Measurements from ENCODE around the gene CSTF1.

The CSTF1 gene

DNA sequence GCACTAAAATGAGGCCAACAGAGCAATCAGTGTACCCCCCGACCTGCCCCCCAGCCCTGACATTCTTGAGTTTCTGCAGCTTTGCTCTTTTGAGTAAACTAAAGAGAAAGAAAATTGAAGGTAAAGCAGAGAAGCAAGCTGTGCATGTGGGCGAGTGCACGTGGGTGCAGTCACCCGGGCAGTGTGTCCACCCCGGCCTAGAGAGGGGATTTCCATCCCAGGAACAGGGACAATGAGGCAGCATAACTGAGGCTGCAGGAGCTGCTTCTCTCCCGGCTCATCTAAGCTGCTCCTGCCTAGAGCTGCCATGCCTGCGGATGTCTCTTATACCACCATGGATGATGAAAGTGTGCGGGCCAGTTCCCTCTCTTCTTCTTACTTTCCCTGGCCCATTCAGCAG, 36.4 kb downstream of the CSTF1 start:
- DNase-seq = no peak

DNA sequence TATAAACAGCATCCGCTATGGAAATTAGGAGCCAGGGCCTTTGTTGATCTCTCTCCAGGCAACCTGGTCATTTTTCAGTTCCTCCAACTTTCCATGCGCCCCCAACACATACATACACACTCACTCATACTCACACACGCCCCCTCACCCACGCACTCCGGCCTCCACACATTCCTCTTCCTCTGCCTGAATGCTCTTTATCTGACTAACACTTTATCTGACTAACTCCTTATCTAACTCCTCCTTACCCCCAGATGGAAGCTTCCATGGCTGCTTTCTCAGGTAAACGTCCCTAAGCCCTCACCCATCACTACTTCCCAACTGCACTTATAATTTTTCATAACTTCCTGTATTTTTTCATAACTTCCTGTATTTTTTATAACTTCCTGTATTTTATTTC, 37.1 kb downstream of the CSTF1 start:
- DNase-seq = no peak

DNA sequence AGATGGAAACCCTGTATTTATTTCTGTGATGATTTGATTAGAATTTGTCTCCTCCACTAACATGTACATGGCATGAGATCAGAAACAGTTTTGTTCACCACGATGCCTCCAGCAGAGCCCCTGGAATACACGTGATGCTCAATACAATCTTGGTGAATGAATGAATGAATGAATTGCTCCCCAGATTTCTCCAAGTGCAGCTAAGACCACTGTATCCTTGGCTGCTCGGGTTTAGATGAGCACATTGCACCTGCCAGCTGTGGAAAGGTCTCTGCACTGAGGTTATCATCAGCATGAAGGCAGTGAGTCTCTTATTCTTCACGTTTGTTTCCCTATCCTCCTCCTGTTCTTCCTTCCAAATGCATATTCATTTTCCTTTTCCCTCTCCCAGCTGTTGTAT, 37.5 kb downstream of the CSTF1 start:
- DNase-seq = no peak

DNA sequence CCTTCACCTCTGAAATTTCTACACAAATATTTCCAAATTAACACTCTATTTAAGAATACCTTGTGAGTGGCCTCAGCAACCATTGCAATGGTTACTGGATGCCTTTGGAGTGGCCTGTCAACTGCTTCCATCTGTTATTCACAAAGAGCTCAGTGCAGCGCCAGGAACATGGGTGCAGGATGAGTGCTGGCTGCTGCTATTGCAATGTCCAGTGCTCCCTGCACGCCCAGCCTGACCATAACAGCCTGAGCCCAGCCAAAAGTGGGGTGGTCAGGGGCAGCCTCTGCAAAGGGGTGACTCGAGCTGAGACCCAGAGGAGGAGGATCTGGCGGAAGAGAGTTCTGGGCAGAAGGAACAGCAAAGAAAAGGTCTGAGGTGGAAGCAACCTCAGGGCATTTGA, 38.0 kb downstream of the CSTF1 start:
- no peak for DNase-seq

DNA sequence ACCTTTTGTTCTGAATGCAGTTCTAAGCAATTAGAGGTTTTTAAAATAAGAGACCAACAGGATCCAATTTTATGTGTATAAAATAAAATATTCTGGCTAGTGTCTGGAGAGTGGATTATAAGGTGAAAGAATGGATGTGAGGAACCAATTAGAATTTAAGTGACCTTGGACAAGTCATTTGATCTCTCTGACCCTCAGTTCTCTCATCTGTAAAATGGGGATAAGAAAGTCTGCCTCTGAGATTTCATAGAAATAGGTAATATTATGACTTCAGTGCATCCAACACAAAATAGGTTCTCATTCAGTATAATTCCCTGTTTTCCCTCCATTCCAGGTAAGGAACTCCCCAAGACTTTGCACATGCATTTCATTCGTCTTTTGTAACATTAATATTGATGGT, 38.5 kb downstream of the CSTF1 start:
- DNase-seq = no peak

DNA sequence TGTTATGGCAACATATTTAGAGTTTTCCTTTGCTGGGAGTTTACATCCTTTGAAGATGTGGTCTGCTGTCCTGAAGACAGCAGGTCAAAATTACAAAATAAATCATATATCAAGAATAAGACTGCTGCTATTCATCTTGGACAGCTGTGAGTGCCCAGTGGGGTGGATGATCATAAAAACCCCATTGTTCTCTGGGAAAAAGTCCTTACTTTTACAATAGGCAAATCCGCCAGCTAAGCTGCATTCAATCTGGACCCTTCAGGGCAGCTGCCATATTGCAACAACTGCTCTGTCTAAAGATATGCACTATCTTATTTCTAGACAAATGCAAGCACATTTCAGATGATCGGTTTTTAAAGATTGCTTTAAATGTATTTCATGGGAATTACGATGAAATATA, 39.0 kb downstream of the CSTF1 start:
- DNase-seq = no peak

DNA sequence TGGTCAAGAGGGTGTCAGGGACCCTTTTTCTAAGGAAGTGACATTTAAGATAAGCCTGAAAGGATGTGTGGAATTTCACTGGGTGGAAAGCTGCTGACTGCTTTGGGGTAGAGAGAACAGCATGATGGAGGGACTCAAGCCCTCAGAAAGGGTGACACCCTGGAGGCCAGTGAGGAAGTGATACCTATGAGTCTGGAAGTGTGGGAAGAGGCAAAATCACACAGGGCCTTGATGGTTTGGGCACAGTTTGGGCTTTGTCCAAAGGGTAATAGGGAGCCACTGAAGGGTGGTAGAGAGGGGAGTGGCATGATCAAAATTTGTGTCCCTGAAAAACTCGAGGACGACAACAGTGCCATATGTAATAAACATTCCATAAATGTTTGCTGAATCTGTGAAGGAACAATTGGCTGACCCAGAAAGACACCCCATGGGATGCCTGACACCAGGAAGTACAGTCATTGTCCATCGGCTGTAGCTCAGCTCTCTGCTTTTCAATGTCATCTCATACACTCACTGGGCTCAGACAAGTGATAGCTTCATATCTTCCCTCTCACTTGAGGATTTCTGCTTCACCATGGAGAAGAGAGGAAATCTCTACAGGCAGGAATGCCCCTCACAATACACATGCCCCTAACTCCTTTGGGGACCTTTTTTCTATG, 40.9 kb downstream of the CSTF1 start:
- DNase-seq = no peak

DNA sequence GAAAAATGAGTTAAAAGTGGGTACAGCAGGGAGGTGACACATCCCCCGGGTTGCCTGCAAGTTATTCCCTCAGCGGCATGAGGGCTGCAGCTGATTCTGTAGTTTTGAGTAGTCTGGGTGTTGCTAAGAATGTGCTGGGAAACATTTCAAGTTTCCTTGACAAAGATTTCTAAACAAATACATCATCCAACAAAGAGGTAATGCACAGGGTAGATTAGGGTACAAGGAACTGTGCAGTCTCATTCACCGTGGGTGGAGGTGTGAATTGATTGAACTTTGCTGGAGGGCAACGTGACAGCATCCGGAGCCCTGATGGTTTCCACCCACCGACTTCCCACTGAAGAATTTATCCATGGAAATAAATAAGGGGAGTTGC, 41.4 kb downstream of the CSTF1 start:
- DNase-seq = no peak

DNA sequence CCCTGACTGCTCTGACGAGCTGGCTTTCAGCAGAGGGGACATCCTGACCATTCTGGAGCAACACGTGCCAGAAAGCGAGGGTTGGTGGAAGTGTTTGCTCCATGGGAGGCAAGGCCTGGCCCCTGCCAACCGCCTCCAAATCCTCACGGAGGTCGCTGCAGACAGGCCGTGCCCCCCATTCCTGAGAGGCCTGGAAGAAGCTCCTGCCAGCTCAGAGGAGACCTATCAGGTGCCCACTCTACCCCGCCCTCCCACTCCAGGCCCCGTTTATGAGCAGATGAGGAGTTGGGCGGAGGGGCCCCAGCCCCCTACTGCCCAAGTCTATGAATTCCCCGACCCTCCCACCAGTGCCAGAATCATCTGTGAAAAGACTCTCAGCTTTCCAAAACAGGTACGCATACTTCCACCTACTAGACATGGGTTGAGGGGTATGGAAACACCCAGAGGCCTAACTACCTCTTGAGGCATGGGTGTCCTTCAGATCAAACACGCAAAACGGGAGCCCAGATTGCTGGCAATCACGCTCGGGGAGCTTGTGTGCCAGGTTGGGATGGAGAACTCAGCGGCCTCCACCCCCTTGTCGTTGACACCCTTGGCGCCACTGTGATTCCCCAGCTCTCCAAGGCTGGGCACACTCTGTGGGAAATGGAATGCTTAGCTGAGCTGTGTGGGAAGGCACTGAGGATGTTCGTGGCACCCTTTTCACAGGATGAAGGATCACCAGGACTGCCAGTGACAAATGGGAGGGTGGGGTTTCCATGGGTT, 44.9 kb downstream of the CSTF1 start:
- no peak for DNase-seq

DNA sequence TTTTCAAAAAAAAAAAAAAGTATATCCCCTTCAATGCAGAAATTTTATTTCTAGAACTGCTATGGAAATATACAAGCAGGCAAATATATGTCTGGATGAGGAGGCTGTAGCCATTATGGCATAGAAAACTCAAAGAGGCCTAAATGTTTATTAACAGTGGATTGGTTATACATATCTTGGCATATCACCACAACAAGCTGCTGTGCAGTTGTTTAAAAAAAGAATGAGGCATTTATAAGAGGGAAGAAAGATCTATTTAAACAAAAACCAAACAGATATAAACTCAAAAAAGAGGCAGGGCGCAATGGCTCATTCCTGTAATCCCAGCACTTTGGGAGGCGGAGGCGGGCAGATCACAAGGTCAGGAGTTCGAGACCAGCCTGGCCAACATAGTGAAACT, 45.8 kb downstream of the CSTF1 start:
- DNase-seq = no peak

DNA sequence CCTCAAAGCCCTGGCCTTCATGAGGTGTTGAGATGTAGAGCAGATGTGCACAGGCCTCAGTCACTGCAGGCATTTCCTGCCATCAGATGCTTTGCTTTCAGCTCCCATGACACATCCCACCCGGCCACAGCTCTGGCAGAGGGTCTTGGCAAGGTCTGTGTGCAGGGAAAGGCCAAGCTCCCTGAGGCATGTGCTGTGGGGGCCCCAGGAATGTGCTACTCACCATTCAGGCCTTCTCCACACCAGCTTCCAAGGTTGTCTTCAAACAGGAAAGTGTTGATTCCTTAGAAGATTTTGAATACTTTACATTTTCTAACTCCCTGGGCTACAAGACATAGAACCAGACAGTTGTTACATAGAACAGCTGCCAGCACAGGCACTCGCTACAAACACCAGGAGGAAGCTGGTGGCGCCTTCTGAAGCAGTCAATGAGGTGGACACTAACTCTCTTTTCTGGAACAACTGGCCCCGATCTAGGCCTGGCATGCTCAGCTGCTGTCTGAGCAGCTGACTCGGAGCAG, 47.4 kb downstream of the CSTF1 start:
- peak; percentile 31 for DNase-seq

DNA sequence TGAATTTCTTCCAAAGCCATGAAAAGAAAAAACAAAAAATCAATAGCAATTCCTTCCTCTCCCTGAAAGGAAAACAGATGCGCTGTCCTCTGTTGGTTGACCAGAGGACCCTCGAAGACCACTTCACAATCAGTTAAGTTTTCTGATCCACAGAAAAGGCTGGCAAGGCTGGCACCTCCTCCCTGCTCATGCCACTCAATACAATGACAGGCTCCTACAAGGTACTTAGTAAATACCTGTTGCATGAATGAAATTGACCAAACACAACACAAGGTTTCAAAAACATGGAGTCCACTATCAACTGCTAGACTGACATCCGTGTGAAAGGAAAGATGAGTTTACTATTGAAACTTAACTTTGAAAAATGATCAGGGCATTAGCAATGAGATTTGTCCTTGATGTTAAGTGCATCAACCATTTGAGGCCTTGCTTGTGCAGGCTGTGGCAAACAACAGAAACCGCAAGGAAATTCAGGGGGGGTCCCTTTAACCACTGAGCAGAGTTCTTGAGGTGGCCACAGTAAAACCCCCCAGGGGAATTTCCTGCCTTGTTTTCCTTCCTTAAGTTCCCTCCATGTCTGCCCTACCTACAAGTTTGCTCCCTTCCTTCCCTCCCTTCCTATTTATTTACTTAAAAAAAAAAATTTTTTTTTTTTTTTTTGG, 48.0 kb downstream of the CSTF1 start:
- no peak for DNase-seq

DNA sequence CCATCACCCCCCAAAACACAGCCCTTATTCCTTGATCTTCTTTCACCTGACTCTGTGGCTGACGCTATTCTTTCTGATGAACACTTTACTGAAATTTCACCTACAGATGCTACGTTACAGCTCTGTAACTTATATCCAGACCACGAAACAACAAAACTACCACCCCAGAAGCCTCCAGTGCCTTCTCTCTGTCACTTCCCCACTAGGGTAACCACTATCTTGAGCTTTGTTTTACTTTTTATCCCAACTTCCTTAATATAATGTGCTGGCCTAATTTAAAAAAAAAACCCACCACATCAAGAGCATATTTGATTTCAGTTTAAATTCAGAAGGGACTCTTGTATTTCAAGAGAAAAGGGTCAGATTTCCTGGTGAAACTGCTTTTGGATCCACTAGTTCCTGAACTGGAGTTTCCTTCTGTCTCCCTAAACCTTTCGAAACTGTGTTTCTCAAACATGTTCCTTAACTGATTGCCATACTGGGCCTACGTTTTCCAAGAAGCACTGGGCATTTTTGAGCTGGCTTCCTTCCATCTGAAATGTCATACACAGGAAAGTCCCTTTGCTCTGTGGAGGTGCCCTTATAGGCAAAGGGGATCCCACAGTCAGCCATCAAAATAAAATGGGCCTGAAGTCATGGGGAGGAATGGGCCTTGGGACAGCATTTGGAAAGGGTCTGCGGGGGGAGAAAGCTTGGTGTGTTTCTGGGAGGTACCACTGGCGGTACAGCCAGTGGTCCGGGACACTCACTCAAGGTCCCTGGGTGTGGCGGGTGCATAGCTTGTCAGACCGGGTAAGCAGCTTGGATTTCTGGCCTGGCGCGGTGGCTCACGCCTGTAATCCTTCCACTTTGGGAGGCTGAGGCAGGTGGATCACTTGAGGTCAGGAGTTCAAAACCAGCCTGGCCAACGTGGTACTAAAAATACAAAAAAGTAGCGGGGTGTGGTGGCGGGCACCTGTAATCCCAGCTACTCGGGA, 50.2 kb downstream of the CSTF1 start:
- no peak for DNase-seq

DNA sequence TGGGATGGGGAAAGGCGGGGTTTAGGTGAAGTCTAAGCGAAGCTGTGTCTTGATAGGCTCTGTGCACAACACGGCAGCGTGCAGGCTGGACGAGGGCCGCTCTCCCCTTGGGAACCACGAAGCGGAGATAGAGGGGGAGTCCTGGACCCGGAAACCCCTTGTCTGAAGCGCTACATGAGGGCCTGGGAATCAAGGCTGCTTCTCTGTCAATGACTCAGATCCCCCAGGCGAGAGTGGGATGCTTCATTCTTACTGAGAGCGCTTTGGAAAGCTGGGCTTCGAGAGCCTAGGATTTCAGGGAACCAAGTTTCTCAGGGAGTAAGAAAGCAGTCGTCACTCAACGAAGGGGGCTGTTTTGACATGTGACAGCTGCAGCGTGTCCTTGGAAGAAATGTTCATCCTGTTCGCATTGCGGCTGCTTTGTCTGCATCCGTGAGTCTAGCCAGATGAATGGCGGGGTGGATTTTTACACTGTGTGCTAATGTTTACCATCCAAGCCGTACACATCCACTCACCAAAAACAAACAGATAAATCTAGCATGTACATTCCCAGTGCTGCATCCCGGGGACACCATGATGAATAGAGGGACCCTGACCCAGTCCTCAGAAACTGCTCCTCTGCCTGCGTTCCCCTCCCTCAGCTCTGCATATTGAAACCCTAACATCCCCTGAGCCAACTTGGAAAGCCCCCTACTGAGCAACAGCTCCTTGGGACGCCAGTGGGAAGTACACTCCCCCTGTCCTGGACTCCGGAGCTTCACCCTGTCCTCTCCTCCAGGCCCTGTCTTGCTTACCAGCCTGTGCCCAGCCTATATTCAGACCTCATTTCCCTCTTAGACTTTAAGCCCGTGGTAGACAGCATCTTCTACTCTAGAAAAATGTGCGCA, 51.5 kb downstream of the CSTF1 start:
- DNase-seq = peak; percentile 36

DNA sequence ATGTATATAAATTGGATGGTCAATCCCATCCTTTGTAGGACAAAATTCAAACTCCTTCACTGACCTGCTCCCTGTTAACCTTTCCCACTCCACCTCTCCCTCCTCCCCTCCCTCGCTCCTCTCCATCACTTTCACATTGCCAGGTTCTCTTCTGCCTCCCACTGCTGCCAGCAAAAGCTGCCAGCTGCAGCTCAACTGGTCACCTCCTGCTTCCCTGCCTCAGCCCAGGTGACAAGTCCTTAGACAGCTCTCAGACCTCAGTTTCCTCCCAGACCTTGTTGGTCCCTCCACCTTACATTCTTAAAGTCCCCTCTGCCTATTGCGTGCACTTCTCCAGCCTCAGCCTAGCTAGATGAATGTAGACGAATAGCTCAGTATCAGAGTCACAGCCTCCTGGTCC, 52.7 kb downstream of the CSTF1 start:
- no peak for DNase-seq

DNA sequence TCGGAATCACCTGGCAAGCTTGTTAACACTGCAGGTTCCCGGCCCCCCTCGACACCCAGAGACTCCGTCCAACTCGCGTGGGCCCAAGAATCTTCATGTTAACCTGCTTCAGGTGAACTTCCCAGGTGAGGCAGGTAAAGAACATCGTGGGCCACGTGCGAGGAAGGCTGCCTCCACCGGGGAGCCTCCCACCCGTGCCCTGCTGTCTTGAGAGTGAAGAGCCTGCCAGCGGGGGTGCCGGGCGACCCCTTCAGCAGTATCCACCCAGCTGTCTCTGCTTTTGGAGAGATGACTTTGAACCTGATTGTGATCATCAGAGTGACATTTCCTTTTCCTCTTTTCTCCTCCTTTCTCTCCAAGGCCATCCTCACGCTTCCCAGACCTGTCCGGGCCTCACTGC, 53.1 kb downstream of the CSTF1 start:
- no peak for DNase-seq

DNA sequence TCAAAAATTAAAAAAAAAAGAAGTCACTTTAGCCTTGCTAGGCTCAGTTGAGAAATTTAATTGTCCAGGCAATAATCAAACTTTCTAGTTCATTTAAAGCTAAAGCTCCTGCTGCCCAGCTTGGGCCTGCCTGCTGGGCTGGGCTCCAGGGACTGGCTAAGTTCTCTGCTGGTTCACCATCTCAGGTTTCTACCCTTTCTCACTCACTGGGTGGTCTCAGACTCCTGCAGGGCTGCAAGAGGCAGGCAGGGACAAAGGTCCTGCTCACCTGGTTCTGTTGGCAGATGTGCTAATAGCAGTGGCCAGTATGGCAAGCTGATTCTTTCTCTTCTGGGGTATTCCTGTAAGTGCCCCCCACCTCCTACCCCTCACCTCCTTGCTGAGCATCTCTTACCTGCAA, 54.8 kb downstream of the CSTF1 start:
- no peak for DNase-seq

DNA sequence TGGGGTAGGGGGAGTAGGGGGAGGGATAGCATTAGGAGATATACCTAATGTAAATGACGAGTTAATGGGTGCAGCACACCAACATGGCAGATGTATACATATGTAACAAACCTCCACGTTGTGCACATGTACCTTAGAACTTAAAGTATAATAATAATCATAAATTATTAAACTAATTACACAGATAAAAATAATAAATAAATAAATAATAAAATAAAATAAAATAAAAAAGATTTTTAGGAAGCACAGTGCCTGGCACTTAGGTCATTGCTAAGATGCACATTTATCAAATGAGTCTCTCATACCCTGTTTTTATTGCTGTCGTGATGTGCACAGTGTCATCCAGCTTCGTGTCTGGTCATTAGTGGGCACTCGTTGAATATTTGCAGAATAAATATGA, 57.0 kb downstream of the CSTF1 start:
- DNase-seq = no peak

DNA sequence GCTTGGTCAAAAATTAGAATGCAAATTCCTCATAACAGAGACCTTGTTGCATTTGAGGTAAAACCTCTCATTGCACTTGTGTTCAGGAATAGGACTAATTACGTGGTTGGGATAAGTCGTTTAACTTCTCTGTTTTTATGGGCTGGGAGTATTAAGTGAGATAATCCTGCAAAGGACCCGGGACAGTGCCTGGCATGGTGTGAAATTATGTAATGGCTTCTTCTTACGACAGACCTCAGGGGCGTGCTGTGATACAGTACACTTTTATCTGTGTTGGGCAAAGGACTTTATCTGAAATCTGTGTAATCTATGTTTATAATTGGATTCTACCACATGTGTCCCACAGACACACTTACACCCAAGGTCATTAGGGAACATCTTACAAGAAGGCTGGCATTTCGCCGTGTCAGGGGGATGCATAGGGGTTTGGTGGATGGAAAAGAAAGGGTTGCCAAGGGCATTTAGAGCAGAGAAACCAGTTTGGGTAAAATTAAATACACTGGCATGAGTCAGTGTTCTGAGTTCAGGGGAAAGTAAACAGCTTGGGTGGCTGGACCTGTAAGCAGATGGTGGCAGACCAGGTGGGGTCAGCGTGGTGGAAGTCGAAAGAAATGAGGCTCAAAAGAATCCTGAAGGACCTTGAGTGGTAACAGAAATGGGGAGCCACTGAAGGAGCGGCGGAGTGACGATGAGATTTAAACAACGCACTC, 58.8 kb downstream of the CSTF1 start:
- no peak for DNase-seq

DNA sequence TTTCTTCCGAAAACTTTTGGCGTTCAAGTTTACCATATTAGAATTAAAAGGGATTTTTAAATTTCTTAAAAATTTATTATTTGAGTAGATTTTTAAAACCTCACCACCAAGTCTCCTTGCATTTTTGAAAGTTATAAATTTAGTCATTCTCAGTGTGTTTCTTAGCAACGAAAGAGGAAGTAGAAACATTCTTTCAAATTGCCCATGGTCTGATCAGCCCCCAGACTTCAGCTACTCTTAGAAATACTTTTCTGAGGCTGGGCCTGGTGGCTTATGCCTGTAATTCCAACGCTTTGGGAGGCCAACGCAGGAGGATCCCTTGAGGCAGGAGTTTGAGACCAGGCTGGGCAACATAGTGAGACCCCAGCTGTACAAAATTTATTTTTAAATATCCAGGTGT, 60.9 kb downstream of the CSTF1 start:
- no peak for DNase-seq

DNA sequence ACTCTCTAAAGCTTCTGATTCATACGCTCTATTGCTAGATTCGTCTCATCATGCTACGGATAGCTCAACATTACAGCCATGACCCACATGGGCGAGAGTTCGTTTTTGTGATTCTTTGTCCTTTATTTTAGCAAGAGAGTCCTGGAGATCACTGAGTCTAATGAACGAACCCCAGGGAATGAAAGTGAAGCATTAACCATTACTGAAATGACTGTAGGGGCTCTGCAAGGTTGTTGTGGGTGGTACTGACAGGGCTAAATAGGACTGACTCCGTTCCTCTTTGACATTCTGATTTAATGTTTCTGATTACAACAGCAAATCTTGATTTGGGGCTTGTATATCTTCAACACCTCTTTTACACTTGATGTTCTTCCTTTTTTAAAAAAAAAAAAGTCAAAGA, 62.3 kb downstream of the CSTF1 start:
- DNase-seq = no peak
